PFSK-1 (cell line): ENCODE data around the gene LRMDA.

Source experiments
- POLR2AphosphoS5 ChIP-seq: IDR thresholded peaks from 2 replicates; pipeline ENCODE4 v1.6.1; 2012; ENCODE audit warnings: low read depth, mild to moderate bottlenecking, control low read depth, low read length, moderate library complexity
- SIN3A ChIP-seq: IDR thresholded peaks from 2 replicates; pipeline ENCODE4 v1.6.1; 2012; ENCODE audit warnings: mild to moderate bottlenecking, low read length, moderate library complexity, borderline replicate concordance; ENCODE audit not compliant: insufficient read depth
- TAF1 ChIP-seq: IDR thresholded peaks from 2 replicates; pipeline ENCODE4 v1.6.1; 2012; ENCODE audit warnings: low read length, control low read depth, borderline replicate concordance; ENCODE audit not compliant: insufficient read depth
- TF ChIP-seq, protein P1 (sequence below), 2 experiments: IDR thresholded peaks; 2 replicates each; pipeline versions ENCODE4 v1.6.1 to v1.8.0; 2011 to 2012; ENCODE audit warnings: low read depth in 2 of 2, low read length in 2 of 2, control low read depth in 1 of 2, inconsistent platforms in 1 of 2, mild to moderate bottlenecking in 1 of 2, moderate library complexity in 1 of 2; ENCODE audit not compliant: insufficient read depth in 1 of 2

DNA sequence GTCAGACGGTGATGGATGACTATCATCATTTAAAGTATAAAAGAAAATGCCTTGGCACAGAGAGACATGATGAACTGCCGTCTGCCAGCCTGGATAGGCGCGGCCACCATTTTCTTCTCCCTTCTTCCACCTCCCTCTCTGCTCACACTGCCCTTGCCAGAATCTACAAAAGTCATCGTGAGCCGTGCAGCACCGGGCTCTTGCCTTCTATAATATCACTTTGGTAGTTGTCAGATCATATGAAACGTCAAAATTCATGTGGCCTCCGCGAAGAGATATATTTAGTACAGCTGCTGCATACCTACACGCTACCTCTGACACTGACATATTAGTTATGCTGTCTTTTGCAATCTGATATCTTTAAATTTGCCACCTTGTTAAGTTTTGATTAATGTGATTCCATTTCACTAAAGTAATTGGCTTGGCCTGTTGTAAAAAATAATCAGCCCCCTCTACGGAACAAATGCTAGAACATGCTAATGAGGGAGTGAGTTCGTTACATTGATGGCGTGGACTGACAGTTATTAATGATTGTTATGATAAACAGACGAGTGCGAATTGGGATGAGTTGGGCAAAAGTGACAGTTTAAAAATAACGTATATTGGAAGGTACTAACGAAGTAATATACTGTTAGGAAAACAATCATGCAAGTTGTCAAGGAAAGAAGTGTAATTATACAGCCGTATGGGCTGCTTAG lies 214.9 kb downstream of the LRMDA start:
- TF ChIP-seq POLR2AphosphoS5, result no peak
- TF ChIP-seq, protein P1, sequence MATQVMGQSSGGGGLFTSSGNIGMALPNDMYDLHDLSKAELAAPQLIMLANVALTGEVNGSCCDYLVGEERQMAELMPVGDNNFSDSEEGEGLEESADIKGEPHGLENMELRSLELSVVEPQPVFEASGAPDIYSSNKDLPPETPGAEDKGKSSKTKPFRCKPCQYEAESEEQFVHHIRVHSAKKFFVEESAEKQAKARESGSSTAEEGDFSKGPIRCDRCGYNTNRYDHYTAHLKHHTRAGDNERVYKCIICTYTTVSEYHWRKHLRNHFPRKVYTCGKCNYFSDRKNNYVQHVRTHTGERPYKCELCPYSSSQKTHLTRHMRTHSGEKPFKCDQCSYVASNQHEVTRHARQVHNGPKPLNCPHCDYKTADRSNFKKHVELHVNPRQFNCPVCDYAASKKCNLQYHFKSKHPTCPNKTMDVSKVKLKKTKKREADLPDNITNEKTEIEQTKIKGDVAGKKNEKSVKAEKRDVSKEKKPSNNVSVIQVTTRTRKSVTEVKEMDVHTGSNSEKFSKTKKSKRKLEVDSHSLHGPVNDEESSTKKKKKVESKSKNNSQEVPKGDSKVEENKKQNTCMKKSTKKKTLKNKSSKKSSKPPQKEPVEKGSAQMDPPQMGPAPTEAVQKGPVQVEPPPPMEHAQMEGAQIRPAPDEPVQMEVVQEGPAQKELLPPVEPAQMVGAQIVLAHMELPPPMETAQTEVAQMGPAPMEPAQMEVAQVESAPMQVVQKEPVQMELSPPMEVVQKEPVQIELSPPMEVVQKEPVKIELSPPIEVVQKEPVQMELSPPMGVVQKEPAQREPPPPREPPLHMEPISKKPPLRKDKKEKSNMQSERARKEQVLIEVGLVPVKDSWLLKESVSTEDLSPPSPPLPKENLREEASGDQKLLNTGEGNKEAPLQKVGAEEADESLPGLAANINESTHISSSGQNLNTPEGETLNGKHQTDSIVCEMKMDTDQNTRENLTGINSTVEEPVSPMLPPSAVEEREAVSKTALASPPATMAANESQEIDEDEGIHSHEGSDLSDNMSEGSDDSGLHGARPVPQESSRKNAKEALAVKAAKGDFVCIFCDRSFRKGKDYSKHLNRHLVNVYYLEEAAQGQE (IDR thresholded peaks at IDR 0.05; ENCODE audit: insufficient read depth in 1 of 2, low read depth in 2 of 2, low read length in 2 of 2), result no peak
- TF ChIP-seq SIN3A, result no peak
- no peak for TF ChIP-seq TAF1
